ENCODE results near the gene TBCC.

DNA sequence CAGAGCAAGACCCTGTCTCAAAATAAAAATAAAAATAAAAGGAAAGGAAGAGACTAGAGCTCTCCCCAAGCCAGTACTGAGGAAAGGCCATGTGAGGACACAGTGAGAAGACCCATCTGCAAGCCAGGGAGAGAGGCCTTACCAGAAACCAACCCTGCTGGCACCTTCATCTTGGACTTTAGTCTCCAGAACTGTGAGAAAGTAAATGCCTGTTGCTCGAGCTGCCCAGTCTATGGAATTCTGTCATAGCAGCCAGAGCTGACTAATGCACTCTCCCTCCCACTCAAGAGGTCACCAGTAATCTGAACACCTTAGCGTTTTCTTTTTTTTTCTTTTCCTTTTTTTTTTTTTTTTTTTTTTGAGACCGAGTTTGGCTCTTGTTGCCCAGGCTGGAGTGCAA is 16.2 kb downstream of the TBCC start:
- TF ChIP-seq CTCF (IDR thresholded peaks at IDR 0.05 in 4 of 5, conservative IDR thresholded peaks at IDR 0.05 in 1 of 5) (no peak), POLR2A (IDR thresholded peaks at IDR 0.05) (no peak)
